Measurements from ENCODE around the gene MBNL1. TPM values are rescaled to one million over a fixed set of nuclear protein-coding genes. Genes with fewer than 3 reads are reported as not detected.

The MBNL1 gene
- total RNA-seq, 1 donor from 2014 or later = 36.2 TPM

- Mint-ChIP-seq H3K4me3 (no peak overlapping the region), H3K27me3 (ENCODE audit: low read depth) (no peaks in the 10 kb centered on the region), H3K9me3 (peaks cover 5% of the 10 kb centered on the region), H3K27ac (ENCODE audit: unreplicated experiment) (no peak overlapping the region), H3K4me1 (peaks cover 60% of the 10 kb centered on the region), H3K36me3 (ENCODE audit: low read depth) (peaks cover 1% of the 10 kb centered on the region)
- no peak for DNase-seq (ENCODE audit: low read depth, low spot score)
- TF ChIP-seq, protein P1, sequence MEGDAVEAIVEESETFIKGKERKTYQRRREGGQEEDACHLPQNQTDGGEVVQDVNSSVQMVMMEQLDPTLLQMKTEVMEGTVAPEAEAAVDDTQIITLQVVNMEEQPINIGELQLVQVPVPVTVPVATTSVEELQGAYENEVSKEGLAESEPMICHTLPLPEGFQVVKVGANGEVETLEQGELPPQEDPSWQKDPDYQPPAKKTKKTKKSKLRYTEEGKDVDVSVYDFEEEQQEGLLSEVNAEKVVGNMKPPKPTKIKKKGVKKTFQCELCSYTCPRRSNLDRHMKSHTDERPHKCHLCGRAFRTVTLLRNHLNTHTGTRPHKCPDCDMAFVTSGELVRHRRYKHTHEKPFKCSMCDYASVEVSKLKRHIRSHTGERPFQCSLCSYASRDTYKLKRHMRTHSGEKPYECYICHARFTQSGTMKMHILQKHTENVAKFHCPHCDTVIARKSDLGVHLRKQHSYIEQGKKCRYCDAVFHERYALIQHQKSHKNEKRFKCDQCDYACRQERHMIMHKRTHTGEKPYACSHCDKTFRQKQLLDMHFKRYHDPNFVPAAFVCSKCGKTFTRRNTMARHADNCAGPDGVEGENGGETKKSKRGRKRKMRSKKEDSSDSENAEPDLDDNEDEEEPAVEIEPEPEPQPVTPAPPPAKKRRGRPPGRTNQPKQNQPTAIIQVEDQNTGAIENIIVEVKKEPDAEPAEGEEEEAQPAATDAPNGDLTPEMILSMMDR (conservative IDR thresholded peaks at IDR 0.05) = no peak
These were observed 51.3 kb downstream of the MBNL1 start for GRCh38 chr3:152319831-152320617.

DNA sequence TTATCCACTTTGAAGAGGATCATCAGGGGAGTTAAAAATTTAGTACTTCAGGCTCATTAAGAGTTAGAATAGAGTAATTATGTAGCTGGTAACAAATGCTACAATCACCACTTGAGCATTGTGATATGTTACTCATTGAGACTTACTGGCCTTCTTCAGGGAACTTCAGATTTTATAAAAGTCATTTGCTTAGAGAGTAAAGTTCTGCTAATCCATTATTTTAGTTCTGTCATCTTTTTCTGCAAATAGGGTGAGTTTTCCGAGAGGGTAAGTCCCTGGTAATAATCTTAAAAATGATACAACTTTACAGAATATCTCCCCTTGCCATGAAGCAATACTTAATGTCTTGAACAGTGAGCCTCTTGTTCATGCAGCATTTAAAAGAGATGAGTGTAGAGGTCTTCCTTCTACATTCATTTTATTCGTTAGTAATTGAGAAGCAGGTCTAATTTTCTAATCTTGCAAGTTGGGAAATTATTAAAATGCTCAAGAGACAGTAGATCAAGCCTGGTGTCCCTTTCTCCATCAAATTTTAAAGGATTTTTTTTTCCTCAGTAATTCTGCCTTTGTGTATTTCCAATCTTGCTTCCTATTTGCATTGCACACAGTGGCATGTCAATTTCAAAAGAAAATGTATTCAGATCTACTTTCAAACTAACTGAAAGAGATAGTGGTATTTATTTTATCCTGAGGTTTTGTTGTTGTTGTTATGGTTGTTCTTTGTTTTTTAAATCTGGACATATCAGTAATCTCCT, 52.6 kb downstream of the MBNL1 start:
- H3K4me1 Mint-ChIP-seq = peaks cover 52% of the 10 kb centered on the region

GRCh38 chr3:152321955-152322377, 53.2 kb downstream of the MBNL1 start:
- H3K9me3 Mint-ChIP-seq = peaks cover 10% of the 10 kb centered on the region
- TF ChIP-seq, protein P1 (conservative IDR thresholded peaks at IDR 0.05) = no peak
- no peak overlapping the region for H3K4me3 Mint-ChIP-seq

More for the DNA sequence above, 52.6 kb downstream of the MBNL1 start:
- Mint-ChIP-seq H3K4me3 (no peak overlapping the region), H3K27me3 (ENCODE audit: low read depth) (no peaks in the 10 kb centered on the region), H3K36me3 (ENCODE audit: low read depth) (peaks cover 7% of the 10 kb centered on the region), H3K27ac (ENCODE audit: unreplicated experiment) (peak overlapping the region; percentile 25), H3K9me3 (peaks cover 10% of the 10 kb centered on the region)
- TF ChIP-seq, protein P1 (conservative IDR thresholded peaks at IDR 0.05) = no peak
- DNase-seq (ENCODE audit: low read depth, low spot score) = no peak

GRCh38 chr3:152322756-152323155, 54.0 kb downstream of the MBNL1 start:
- Mint-ChIP-seq H3K36me3 (ENCODE audit: low read depth) (peaks cover 10% of the 10 kb centered on the region), H3K4me3 (no peak overlapping the region), H3K4me1 (peaks cover 45% of the 10 kb centered on the region), H3K27ac (ENCODE audit: unreplicated experiment) (no peak overlapping the region), H3K27me3 (ENCODE audit: low read depth) (no peaks in the 10 kb centered on the region), H3K9me3 (peaks cover 10% of the 10 kb centered on the region)
- DNase-seq (ENCODE audit: low read depth, low spot score) = no peak
- TF ChIP-seq, protein P1 (conservative IDR thresholded peaks at IDR 0.05) = no peak

More at GRCh38 chr3:152321955-152322377, 53.2 kb downstream of the MBNL1 start:
- H3K27ac Mint-ChIP-seq (ENCODE audit: unreplicated experiment) = no peak overlapping the region
- peaks cover 7% of the 10 kb centered on the region for H3K36me3 Mint-ChIP-seq (ENCODE audit: low read depth)
- H3K27me3 Mint-ChIP-seq (ENCODE audit: low read depth) = no peaks in the 10 kb centered on the region
- H3K4me1 Mint-ChIP-seq = peaks cover 49% of the 10 kb centered on the region
- no peak for DNase-seq (ENCODE audit: low read depth, low spot score)

GRCh38 chr3:152323834-152324233, 55.1 kb downstream of the MBNL1 start:
- Mint-ChIP-seq H3K36me3 (ENCODE audit: low read depth) (peaks cover 10% of the 10 kb centered on the region), H3K4me1 (peaks cover 38% of the 10 kb centered on the region), H3K27me3 (ENCODE audit: low read depth) (no peaks in the 10 kb centered on the region), H3K9me3 (peaks cover 10% of the 10 kb centered on the region), H3K4me3 (no peak overlapping the region), H3K27ac (ENCODE audit: unreplicated experiment) (no peak overlapping the region)
- no peak for DNase-seq (ENCODE audit: low read depth, low spot score)
- TF ChIP-seq, protein P1 (conservative IDR thresholded peaks at IDR 0.05) = no peak
